ENCODE measurements around the gene CFDP1. TPM values are rescaled to one million over a fixed set of nuclear protein-coding genes. Genes with fewer than 3 reads are reported as not detected.

Gene CFDP1
- total and polyA plus RNA-seq, 2 donors (not counting 1 experiment from before 2014, with no cell fraction given), result 47.9 to 80.0 TPM

- H3K4me1 ChIP-seq (ENCODE audit: control insufficient read depth, extremely low read depth, insufficient read depth, low read length), result no peaks in the 10 kb centered on the region
- H3K9ac ChIP-seq (ENCODE audit: insufficient read depth, low read length), result no peak overlapping the region
- no peaks in the 10 kb centered on the region for H3K9me3 ChIP-seq (ENCODE audit: control insufficient read depth, insufficient read depth, low read depth, low read length)
- no peaks in the 10 kb centered on the region for H3K36me3 ChIP-seq (ENCODE audit: control insufficient read depth, insufficient read depth, low read length)
- no peak overlapping the region for H2AFZ ChIP-seq (ENCODE audit: low read length)
- H3K4me2 ChIP-seq (ENCODE audit: extremely low read depth, insufficient read depth, low read length), result no peak overlapping the region
- H3K27ac ChIP-seq (ENCODE audit: insufficient read depth, low read length), result no peak overlapping the region
- no peaks in the 10 kb centered on the region for H3K27me3 ChIP-seq (ENCODE audit: control insufficient read depth, insufficient read depth, low read length)
- H4K20me1 ChIP-seq (ENCODE audit: control insufficient read depth, extremely low read depth, insufficient read depth, low read length), result no peaks in the 10 kb centered on the region
- TF ChIP-seq EZH2 (IDR thresholded peaks at IDR 0.05; ENCODE audit: low read length, missing control alignments), result no peak
- TF ChIP-seq, protein P1, sequence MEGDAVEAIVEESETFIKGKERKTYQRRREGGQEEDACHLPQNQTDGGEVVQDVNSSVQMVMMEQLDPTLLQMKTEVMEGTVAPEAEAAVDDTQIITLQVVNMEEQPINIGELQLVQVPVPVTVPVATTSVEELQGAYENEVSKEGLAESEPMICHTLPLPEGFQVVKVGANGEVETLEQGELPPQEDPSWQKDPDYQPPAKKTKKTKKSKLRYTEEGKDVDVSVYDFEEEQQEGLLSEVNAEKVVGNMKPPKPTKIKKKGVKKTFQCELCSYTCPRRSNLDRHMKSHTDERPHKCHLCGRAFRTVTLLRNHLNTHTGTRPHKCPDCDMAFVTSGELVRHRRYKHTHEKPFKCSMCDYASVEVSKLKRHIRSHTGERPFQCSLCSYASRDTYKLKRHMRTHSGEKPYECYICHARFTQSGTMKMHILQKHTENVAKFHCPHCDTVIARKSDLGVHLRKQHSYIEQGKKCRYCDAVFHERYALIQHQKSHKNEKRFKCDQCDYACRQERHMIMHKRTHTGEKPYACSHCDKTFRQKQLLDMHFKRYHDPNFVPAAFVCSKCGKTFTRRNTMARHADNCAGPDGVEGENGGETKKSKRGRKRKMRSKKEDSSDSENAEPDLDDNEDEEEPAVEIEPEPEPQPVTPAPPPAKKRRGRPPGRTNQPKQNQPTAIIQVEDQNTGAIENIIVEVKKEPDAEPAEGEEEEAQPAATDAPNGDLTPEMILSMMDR (conservative IDR thresholded peaks at IDR 0.05 in 1 of 2, IDR thresholded peaks at IDR 0.05 in 1 of 2; ENCODE audit: low read depth in 1 of 2, low read length in 2 of 2), result no peak
- H3K79me2 ChIP-seq (ENCODE audit: control insufficient read depth, insufficient read depth, low read length), result no peaks in the 10 kb centered on the region
- no peak for DNase-seq (ENCODE audit: low read depth in 2 of 2)
- H3K4me3 ChIP-seq (replicated peaks in 1 of 4; ENCODE audit: control extremely low read depth in 1 of 4, insufficient read depth in 1 of 4, low read depth in 3 of 4, low read length in 4 of 4), result no peak overlapping the region
These were observed 145.1 kb downstream of the CFDP1 start for GRCh38 chr16:75288181-75288580.

DNA sequence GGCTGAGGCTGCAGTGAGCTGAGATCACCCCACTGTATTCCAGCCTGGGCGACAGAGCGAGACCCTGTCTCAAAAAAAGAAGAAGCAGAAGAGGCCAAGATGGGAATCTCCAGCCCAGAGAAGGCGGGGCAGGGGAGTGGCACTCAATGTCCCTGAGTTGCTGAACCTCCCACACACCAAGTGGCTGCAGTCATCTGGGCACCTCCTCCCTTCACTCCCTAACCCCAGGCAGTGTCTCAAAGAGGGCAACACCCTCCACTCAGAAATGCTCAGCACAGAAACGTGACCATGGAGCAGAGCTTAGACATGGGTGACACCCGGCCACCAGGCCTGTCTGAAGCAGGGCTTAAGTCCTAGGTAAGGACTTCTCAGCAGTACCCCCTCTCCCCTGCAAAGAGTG, 145.6 kb downstream of the CFDP1 start:
- H3K79me2 ChIP-seq (ENCODE audit: control insufficient read depth, insufficient read depth, low read length), result no peaks in the 10 kb centered on the region
- no peak for DNase-seq (ENCODE audit: low read depth in 2 of 2)
- H3K9me3 ChIP-seq (ENCODE audit: control insufficient read depth, insufficient read depth, low read depth, low read length), result no peaks in the 10 kb centered on the region
- no peak overlapping the region for H3K27ac ChIP-seq (ENCODE audit: insufficient read depth, low read length)
- no peaks in the 10 kb centered on the region for H4K20me1 ChIP-seq (ENCODE audit: control insufficient read depth, extremely low read depth, insufficient read depth, low read length)
- H3K27me3 ChIP-seq (ENCODE audit: control insufficient read depth, insufficient read depth, low read length), result no peaks in the 10 kb centered on the region
- no peak overlapping the region for H2AFZ ChIP-seq (ENCODE audit: low read length)
- H3K4me3 ChIP-seq (replicated peaks in 1 of 4; ENCODE audit: control extremely low read depth in 1 of 4, insufficient read depth in 1 of 4, low read depth in 3 of 4, low read length in 4 of 4), result no peak overlapping the region
- H3K36me3 ChIP-seq (ENCODE audit: control insufficient read depth, insufficient read depth, low read length), result no peaks in the 10 kb centered on the region
- TF ChIP-seq, protein P1 (conservative IDR thresholded peaks at IDR 0.05 in 1 of 2, IDR thresholded peaks at IDR 0.05 in 1 of 2; ENCODE audit: low read depth in 1 of 2, low read length in 2 of 2), result no peak
- TF ChIP-seq EZH2 (IDR thresholded peaks at IDR 0.05; ENCODE audit: low read length, missing control alignments), result no peak
- no peak overlapping the region for H3K9ac ChIP-seq (ENCODE audit: insufficient read depth, low read length)
- H3K4me2 ChIP-seq (ENCODE audit: extremely low read depth, insufficient read depth, low read length), result no peak overlapping the region
- no peaks in the 10 kb centered on the region for H3K4me1 ChIP-seq (ENCODE audit: control insufficient read depth, extremely low read depth, insufficient read depth, low read length)

GRCh38 chr16:75286389-75286788, 146.9 kb downstream of the CFDP1 start:
- no peak overlapping the region for H3K27ac ChIP-seq (ENCODE audit: insufficient read depth, low read length)
- H3K4me1 ChIP-seq (ENCODE audit: control insufficient read depth, extremely low read depth, insufficient read depth, low read length), result no peaks in the 10 kb centered on the region
- H3K36me3 ChIP-seq (ENCODE audit: control insufficient read depth, insufficient read depth, low read length), result no peaks in the 10 kb centered on the region
- H3K4me3 ChIP-seq (replicated peaks in 1 of 4; ENCODE audit: control extremely low read depth in 1 of 4, insufficient read depth in 1 of 4, low read depth in 3 of 4, low read length in 4 of 4), result no peak overlapping the region
- no peak overlapping the region for H2AFZ ChIP-seq (ENCODE audit: low read length)
- no peak for DNase-seq (ENCODE audit: low read depth in 2 of 2)
- no peak overlapping the region for H3K4me2 ChIP-seq (ENCODE audit: extremely low read depth, insufficient read depth, low read length)
- no peaks in the 10 kb centered on the region for H4K20me1 ChIP-seq (ENCODE audit: control insufficient read depth, extremely low read depth, insufficient read depth, low read length)
- no peak overlapping the region for H3K9ac ChIP-seq (ENCODE audit: insufficient read depth, low read length)
- TF ChIP-seq, protein P1 (conservative IDR thresholded peaks at IDR 0.05 in 1 of 2, IDR thresholded peaks at IDR 0.05 in 1 of 2; ENCODE audit: low read depth in 1 of 2, low read length in 2 of 2), result no peak
- H3K79me2 ChIP-seq (ENCODE audit: control insufficient read depth, insufficient read depth, low read length), result no peaks in the 10 kb centered on the region
- H3K27me3 ChIP-seq (ENCODE audit: control insufficient read depth, insufficient read depth, low read length), result no peaks in the 10 kb centered on the region
- no peaks in the 10 kb centered on the region for H3K9me3 ChIP-seq (ENCODE audit: control insufficient read depth, insufficient read depth, low read depth, low read length)

All from fibroblast of lung (primary cell).